ENCODE data around the gene CCDC92B. TPM values are rescaled to one million over a fixed set of nuclear protein-coding genes. Genes with fewer than 3 reads are reported as not detected.

The CCDC92B gene
- total and polyA plus RNA-seq, 9 of the 15 experiments (the other 6 are each of a cell fraction or from before 2014, with no cell fraction given) = not detected

- TF ChIP-seq RREB1 (CRISPR knock-in tag; IDR thresholded peaks at IDR 0.05) (no peak), LCOR (CRISPR knock-in tag; IDR thresholded peaks at IDR 0.05) (no peak), ZEB2 (IDR thresholded peaks at IDR 0.05) (no peak)
Measured at GRCh38 chr17:2783310-2784030, 34.0 kb upstream of the CCDC92B start (continued).

GRCh38 chr17:2782055-2782454, 32.6 kb upstream of the CCDC92B start:
- no peak for ATAC-seq
- no peak overlapping the region for H3K9ac ChIP-seq (ENCODE audit: insufficient read depth in 1 of 2, low read depth in 2 of 2, low read length in 2 of 2)
- no peak for TF ChIP-seq PKNOX1 (IDR thresholded peaks at IDR 0.05)
- TF ChIP-seq ARNT (IDR thresholded peaks at IDR 0.05) = no peak
- no peak for TF ChIP-seq PYGO2 (tag; IDR thresholded peaks at IDR 0.05)
- no peak for TF ChIP-seq SNRNP70 (optimal IDR thresholded peaks at IDR 0.05; ENCODE audit: low read depth, low read length)

More at GRCh38 chr17:2782055-2782454, 32.6 kb upstream of the CCDC92B start:
- FAIRE-seq (no peak), DNase-seq (ENCODE audit: extremely low read depth in 1 of 4, low spot score in 3 of 4) (no peak)
- Histone ChIP-seq H3K27ac (ENCODE audit: extremely low read depth, low read depth, low read length) (no peak overlapping the region), H3K4me1 (replicated peaks in 1 of 2; ENCODE audit: control insufficient read depth in 2 of 2, insufficient read depth in 2 of 2, low read length in 2 of 2) (peaks cover 0 to 18% of the 10 kb centered on the region in 2 experiments; a peak in 3 of 5 replicates), H3K9me1 (ENCODE audit: control insufficient read depth, insufficient read depth, low read length) (no peaks in the 10 kb centered on the region), H3K36me3 (ENCODE audit: control insufficient read depth, insufficient read depth, low read length) (no peaks in the 10 kb centered on the region), H2AFZ (ENCODE audit: low read depth, low read length) (no peak overlapping the region), H3K9me3 (replicated peaks; ENCODE audit: control insufficient read depth, insufficient read depth, low read depth, low read length) (no peaks in the 10 kb centered on the region), H3K4me3 (no peak overlapping the region), H3K27me3 (ENCODE audit: control insufficient read depth in 2 of 2, insufficient read depth in 2 of 2, low read length in 2 of 2) (peaks cover 2 to 6% of the 10 kb centered on the region in 2 experiments; a peak in 2 of 5 replicates), H4K20me1 (replicated peaks; ENCODE audit: control insufficient read depth, insufficient read depth, low read length) (no peaks in the 10 kb centered on the region; the same call in 1 of the 2 replicates), H3K79me2 (ENCODE audit: control insufficient read depth, insufficient read depth, low read length) (no peaks in the 10 kb centered on the region), H3K4me2 (ENCODE audit: insufficient read depth, low read length) (no peak overlapping the region)
- ChIA-PET CTCF (ENCODE audit: low intra/inter-chr PET ratio) (no interaction called here), POLR2A (no interaction called here)
- no TSS peak for BruUV-seq (replicated peaks)
- intact Hi-C loops (cut with micrococcal nuclease) (no loop called here), in situ Hi-C loops (cut with MboI) (no loop called here)
- WGBS (ENCODE audit: insufficient coverage, low coverage, missing lambda C conversion rate) = 0% methylated on average over 2 of the region's 6 CpGs
